Stimulated activated CD4-positive, alpha-beta T cell treated with anti-CD3 and anti-CD28 coated beads, TNF-alpha, amount 100 ng/mL, for 1 hour (primary cell): ENCODE results near the gene PPARA.
"Not testable (repeated sequence)": the region's sequence is repeated elsewhere in the genome, so short reads cannot be mapped to it uniquely, and the experiment has no call there.

Experiments used
- DNase-seq, 3 donors: peaks; one replicate each; pipeline ENCODE4 v3.0.0-alpha.2; 2020; ENCODE audit warnings: low read depth in 3 of 3, low spot score in 1 of 3

Gene PPARA

GRCh38 chr22:46125816-46126765 lies 24.2 kb upstream of the PPARA start:
- DNase-seq, result no peak

- DNase-seq, result no peak
Observed at GRCh38 chr22:46126853-46127385, 23.4 kb upstream of the PPARA start.

- DNase-seq, result no peak
Observed at GRCh38 chr22:46127556-46127955, 22.8 kb upstream of the PPARA start.

- no peak for DNase-seq
Observed at GRCh38 chr22:46128606-46129005, 21.7 kb upstream of the PPARA start.

- no peak for DNase-seq
Observed at GRCh38 chr22:46129390-46130041, 20.8 kb upstream of the PPARA start.

GRCh38 chr22:46131151-46131587 lies 19.2 kb upstream of the PPARA start:
- no peak for DNase-seq

GRCh38 chr22:46132193-46132829 lies 18.0 kb upstream of the PPARA start:
- not testable (repeated sequence) for DNase-seq

- no peak for DNase-seq
Observed at GRCh38 chr22:46132830-46133587, 17.3 kb upstream of the PPARA start.

- no peak for DNase-seq
Observed at GRCh38 chr22:46133588-46133855, 16.8 kb upstream of the PPARA start.

- DNase-seq, result no peak
Observed at GRCh38 chr22:46134111-46134705, 16.1 kb upstream of the PPARA start.

- DNase-seq, result no peak
Observed at GRCh38 chr22:46135611-46136485, 14.5 kb upstream of the PPARA start.

- DNase-seq, result no peak
Observed at GRCh38 chr22:46136486-46137217, 13.7 kb upstream of the PPARA start.

- DNase-seq, result no peak
Observed at GRCh38 chr22:46137218-46137766, 13.0 kb upstream of the PPARA start.

- no peak for DNase-seq
Observed at GRCh38 chr22:46138058-46138797, 12.1 kb upstream of the PPARA start.

- not testable (repeated sequence) for DNase-seq
Observed at GRCh38 chr22:46139417-46139816, 10.9 kb upstream of the PPARA start.

- no peak for DNase-seq
Observed at GRCh38 chr22:46139895-46140350, 10.4 kb upstream of the PPARA start.

- DNase-seq, result no peak
Observed at GRCh38 chr22:46140989-46141928, 9.1 kb upstream of the PPARA start.
